Daoy (cell line): ENCODE results near the gene SCN4A. TPM values are rescaled to one million over a fixed set of nuclear protein-coding genes. Genes with fewer than 3 reads are reported as not detected.

Experiments
- DNase-seq: peaks from one replicate; pipeline ENCODE4 v3.0.0-alpha.2; 2015; ENCODE audit warnings: low read depth
- total RNA-seq: library from RNA; depleted of rRNA; stranded (reverse); fragments of >200 nt; shearing (Covaris generic); gene quantifications from 2 replicates; pipeline ENCODE4 v1.2.3, GENCODE V29; 2014

Gene SCN4A
- total RNA-seq, 1 experiment from 2014 or later, result 0.06 TPM

GRCh38 chr17:63955232-63955631 is 17.5 kb downstream of the SCN4A start:
- no peak for DNase-seq

GRCh38 chr17:63954402-63955063 is 18.2 kb downstream of the SCN4A start:
- no peak for DNase-seq

- no peak for DNase-seq
These were observed 21.5 kb downstream of the SCN4A start for GRCh38 chr17:63950940-63951907.

- no peak for DNase-seq
These were observed 23.0 kb downstream of the SCN4A start for GRCh38 chr17:63949576-63950250.

- DNase-seq, result no peak
These were observed 24.2 kb downstream of the SCN4A start for GRCh38 chr17:63948521-63948920.

- no peak for DNase-seq
These were observed 24.9 kb downstream of the SCN4A start for GRCh38 chr17:63947711-63948330.

- DNase-seq, result peak; percentile 59
These were observed 26.0 kb downstream of the SCN4A start for GRCh38 chr17:63946440-63947363.

- no peak for DNase-seq
These were observed 26.8 kb downstream of the SCN4A start for GRCh38 chr17:63945784-63946439.

GRCh38 chr17:63944736-63945499 is 27.8 kb downstream of the SCN4A start:
- DNase-seq, result no peak

- no peak for DNase-seq
These were observed 29.0 kb downstream of the SCN4A start for GRCh38 chr17:63943745-63944144.

- no peak for DNase-seq
These were observed 30.3 kb downstream of the SCN4A start for GRCh38 chr17:63942309-63942985.

GRCh38 chr17:63941751-63942150 is 31.0 kb downstream of the SCN4A start:
- no peak for DNase-seq

- no peak for DNase-seq
These were observed 31.6 kb downstream of the SCN4A start for GRCh38 chr17:63941162-63941561.

- DNase-seq, result no peak
These were observed 32.1 kb downstream of the SCN4A start for GRCh38 chr17:63940584-63940983.

- no peak for DNase-seq
These were observed 32.8 kb downstream of the SCN4A start for GRCh38 chr17:63939884-63940283.

GRCh38 chr17:63939401-63939800 is 33.3 kb downstream of the SCN4A start:
- DNase-seq, result no peak

GRCh38 chr17:63937920-63938319 is 34.8 kb downstream of the SCN4A start:
- no peak for DNase-seq

GRCh38 chr17:63937319-63937718 is 35.4 kb downstream of the SCN4A start:
- no peak for DNase-seq
